Endometrial microvascular endothelial cells (primary cell): Measurements from ENCODE around the gene FOXP1. TPM values are rescaled to one million over a fixed set of nuclear protein-coding genes. Genes with fewer than 3 reads are reported as not detected.

ENCODE experiments used
- in situ Hi-C: cut with HindIII; loops from 2 replicates; pipeline ENCODE4 v1.10.0; 2017; ENCODE audit warnings: low sequenced_read_pairs, low pct_unique_long_range_greater_than_20kb; ENCODE audit errors: inconsistent ontology term
- total RNA-seq: library from RNA; depleted of rRNA; stranded (reverse); fragments of >200 nt; gene quantifications from one replicate; pipeline ENCODE4 v1.2.3, GENCODE V29; 2015; ENCODE audit errors: inconsistent ontology term

Gene FOXP1
- total RNA-seq, 1 donor from 2014 or later: 37.2 TPM

DNA sequence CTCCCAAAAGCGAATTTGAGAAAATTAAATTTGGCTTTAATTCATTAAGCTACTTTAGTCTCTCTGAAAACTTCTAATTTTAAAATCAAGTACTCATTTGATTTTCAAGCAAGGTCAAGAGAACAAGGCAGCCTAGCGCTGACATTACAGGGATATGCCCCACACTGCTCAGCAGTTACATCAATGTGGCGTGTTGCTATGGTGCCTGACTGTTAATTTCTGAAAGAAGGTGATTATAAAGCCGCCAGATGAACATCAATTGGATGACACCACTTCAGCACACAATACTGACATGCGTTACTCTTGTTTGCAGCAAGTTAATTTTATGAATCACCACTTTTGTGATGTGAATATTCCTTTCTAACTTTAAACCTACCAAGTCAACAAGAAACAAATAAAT, 284.4 kb downstream of the FOXP1 start:
- in situ Hi-C loops: no loop called here

GRCh38 chr3:71294919-71295318, 288.6 kb downstream of the FOXP1 start:
- in situ Hi-C loops: no loop called here

- in situ Hi-C loops: no loop called here
Observed at GRCh38 chr3:71290301-71290700, 293.2 kb downstream of the FOXP1 start.

GRCh38 chr3:71288269-71288930, 295.1 kb downstream of the FOXP1 start:
- in situ Hi-C loops: no loop called here

DNA sequence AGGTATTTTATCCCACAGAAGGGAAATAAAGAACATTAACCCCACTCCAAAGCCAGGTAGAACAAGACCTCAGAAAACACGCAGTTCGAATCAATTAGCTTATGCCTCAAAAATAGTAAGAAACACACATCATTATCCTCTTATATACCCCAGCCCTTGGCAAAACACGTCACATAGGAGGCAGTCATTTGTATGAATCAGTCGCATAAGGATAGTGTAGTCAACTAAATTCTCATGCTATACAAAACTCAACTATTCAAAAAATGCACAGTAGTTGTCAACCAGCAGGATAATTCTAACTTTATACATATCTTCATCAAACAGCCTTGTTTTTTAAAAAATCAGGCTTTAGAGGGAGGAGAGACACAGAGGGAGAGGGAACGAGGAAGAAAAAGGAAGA, 298.4 kb downstream of the FOXP1 start:
- in situ Hi-C loops: no loop called here

DNA sequence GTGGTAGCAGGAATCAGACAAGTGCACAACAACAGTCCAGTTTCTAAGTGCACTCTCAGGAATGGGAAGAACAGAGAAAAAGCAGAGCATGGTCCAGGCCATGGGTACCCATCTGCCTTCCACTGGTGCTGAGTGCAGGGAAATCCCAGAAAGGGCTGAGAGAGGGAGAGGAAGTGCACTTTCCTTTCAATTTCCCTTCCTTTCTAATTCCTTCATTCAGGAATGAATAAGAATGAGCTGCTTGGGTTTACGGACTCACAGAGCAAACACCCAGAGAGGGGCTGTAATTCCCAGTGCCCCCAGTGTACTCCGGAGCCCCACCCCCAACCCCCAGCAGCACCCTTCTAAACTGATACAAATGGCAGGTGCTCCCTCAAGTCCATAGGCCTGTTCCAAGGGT, 300.6 kb downstream of the FOXP1 start:
- in situ Hi-C loops: no loop called here

DNA sequence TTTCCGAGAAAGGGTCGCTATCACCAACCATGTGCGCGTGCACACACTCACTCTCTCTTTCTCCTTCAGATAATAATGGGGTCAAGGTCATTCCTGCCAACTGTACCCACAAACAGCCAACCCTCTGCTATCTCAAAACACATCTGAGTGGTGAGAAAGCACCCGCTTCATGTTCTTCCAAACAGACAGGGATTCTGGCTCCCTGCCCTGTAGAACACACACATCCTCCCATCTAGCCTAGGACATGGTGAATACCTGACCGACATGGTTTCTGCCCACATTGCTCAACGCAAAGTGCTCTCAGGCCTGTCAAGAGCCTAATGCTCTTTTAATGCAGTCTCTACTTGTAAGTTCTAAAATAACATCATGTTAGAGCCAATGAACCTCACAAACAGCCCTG, 302.2 kb downstream of the FOXP1 start:
- in situ Hi-C loops: no loop called here

DNA sequence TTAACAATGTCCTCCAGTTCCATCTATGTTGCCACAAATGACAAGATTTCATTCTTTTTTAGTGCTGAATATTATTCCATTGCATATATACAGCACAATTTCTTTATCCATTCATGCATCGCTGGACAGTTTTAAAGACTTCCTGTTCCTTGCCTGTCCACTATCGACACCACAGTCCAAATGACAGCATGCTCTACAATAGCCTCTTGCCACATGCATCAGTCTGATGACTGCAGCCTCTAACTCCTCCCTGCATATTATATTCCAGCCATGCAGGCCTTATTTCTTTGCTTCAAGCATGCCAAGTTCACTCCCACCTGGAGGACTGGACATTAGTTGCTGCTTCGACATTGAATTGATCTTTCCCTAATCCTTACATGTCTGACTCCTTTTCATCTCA, 306.2 kb downstream of the FOXP1 start:
- in situ Hi-C loops: no loop called here

DNA sequence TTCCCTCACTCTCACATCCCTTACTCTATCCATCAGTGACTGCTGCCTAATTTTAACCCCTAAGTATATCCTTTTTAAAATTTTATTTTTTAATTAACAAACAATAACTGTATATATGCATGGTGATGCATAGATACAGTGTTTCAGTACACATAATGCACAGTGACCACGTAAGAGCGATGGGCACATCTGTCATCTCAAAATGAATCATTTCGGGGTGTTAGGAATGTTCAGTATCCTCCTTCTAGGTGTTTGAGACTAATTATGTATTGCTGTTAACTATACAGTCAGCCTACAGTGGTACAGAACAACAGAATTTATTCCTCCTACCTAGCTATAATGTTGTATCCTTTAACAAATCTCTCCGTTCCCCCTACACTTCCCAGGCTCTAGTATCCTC, 307.0 kb downstream of the FOXP1 start:
- in situ Hi-C loops: no loop called here

DNA sequence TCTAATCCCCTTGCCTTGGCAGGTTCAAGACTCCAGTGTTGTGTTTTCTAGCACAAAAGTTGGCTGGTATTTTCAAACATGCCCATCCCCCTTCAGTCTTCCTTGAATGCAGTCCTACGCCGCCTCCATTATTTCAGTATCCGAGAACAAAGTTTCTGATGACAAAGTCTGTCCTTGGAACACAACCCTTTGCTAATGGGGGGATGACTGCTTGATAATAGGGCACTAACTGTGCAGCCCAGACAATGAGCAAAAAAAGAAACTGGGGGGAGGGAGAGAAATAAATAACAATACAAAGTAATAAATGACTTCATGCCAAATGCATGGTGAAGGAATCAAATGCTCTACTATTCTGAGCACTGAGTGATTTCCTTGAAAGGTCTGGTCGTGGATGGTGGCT, 310.1 kb downstream of the FOXP1 start:
- in situ Hi-C loops: no loop called here

GRCh38 chr3:71271596-71271995, 311.9 kb downstream of the FOXP1 start:
- in situ Hi-C loops: no loop called here

GRCh38 chr3:71269906-71270305, 313.6 kb downstream of the FOXP1 start:
- in situ Hi-C loops: no loop called here

DNA sequence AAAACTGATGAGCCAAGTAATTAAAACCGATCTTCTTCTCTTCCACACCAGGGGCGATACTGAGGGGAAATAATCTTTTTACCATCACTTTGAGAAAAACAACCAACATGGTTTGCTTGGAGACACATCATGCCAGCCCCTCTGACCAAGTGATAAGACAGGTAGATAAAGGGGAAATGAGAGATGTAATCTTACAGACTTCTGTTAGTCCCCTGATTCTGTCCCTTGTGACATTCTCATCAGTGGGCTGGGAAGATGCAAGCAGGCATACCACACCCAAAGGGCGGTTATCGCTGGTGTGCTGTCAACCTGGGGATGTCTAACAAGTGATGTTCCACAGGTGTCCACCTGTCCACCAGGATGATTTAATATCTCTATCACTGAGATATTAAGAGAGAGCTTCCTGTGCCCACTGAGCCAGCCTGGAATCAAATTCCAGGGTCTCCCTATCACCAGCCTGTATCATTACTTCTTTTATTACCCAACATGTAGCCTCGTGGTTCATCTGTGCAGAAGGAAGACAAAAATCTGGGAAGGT, 315.0 kb downstream of the FOXP1 start:
- in situ Hi-C loops: no loop called here

- in situ Hi-C loops: no loop called here
Observed at GRCh38 chr3:71266875-71267274, 316.7 kb downstream of the FOXP1 start.

GRCh38 chr3:71265365-71265915, 318.1 kb downstream of the FOXP1 start:
- in situ Hi-C loops: no loop called here

GRCh38 chr3:71264840-71265239, 318.7 kb downstream of the FOXP1 start:
- in situ Hi-C loops: no loop called here

GRCh38 chr3:71262364-71263265, 320.9 kb downstream of the FOXP1 start:
- in situ Hi-C loops: no loop called here

DNA sequence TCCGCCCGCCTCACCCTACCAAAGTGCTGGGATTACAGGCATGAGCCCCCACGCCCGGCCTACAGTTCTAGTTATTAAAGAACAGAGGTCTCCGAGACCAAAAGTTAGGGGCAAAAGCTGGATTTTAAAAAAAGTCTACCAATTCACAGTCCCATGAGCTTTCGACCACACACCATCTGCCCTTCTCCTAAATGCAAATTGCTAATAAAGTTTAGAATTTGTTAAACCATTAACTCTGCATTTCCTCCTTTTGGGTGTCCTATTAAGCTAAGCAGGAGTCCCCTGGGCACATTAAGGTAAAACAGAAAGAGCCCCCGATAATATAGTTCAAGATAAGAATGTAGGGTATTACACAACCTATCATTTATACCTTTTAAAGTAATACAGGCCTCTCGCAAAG, 322.7 kb downstream of the FOXP1 start:
- in situ Hi-C loops: no loop called here

- in situ Hi-C loops: no loop called here
Observed at GRCh38 chr3:71258526-71258925, 325.0 kb downstream of the FOXP1 start.

DNA sequence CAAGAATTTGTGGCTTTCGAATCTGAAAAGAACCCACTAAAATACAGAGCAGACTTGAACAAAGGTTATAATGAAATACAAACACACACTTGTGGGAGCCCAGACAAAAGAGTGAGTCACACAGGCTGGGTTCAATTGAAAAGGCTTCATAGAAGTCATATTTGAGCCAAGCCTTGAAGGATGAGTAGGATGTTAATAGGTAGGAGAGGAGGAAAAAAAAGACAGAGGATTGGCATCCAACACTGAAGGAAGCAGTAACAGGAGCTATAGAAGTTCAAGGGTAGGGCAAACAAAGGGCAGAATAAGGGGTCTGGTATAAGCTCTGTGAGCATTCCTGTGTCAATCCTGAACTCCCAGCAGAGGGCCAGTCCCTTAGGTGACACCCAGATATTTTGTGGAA, 325.4 kb downstream of the FOXP1 start:
- in situ Hi-C loops: no loop called here
